ENCODE measurements around the gene TCERG1L.
"Not testable (repeated sequence)": the region's sequence is repeated elsewhere in the genome, so short reads cannot be mapped to it uniquely, and the experiment has no call there.

TCERG1L gene

GRCh38 chr10:131179361-131179760 lies 132.2 kb downstream of the TCERG1L start:
- DNase-seq (ENCODE audit: low read depth): no peak
- no peak for TF ChIP-seq CTCF (conservative IDR thresholded peaks at IDR 0.05; ENCODE audit: control insufficient read depth, insufficient read depth, low read depth, low read length)

GRCh38 chr10:131178521-131179331 lies 132.8 kb downstream of the TCERG1L start:
- no peak for DNase-seq (ENCODE audit: low read depth)
- no peak overlapping the region for H3K4me3 ChIP-seq (ENCODE audit: control insufficient read depth, low read depth, low read length)
- TF ChIP-seq CTCF (conservative IDR thresholded peaks at IDR 0.05; ENCODE audit: control insufficient read depth, insufficient read depth, low read depth, low read length): no peak

More at GRCh38 chr10:131179361-131179760, 132.2 kb downstream of the TCERG1L start:
- H3K4me3 ChIP-seq (ENCODE audit: control insufficient read depth, low read depth, low read length): no peak overlapping the region

- DNase-seq (ENCODE audit: low read depth): no peak
Measured at GRCh38 chr10:131177431-131178327, 133.8 kb downstream of the TCERG1L start.

GRCh38 chr10:131176907-131177306 lies 134.6 kb downstream of the TCERG1L start:
- no peak overlapping the region for H3K4me3 ChIP-seq (ENCODE audit: control insufficient read depth, low read depth, low read length)
- TF ChIP-seq CTCF (conservative IDR thresholded peaks at IDR 0.05; ENCODE audit: control insufficient read depth, insufficient read depth, low read depth, low read length): no peak
- DNase-seq (ENCODE audit: low read depth): no peak

More at GRCh38 chr10:131177431-131178327, 133.8 kb downstream of the TCERG1L start:
- no peak overlapping the region for H3K4me3 ChIP-seq (ENCODE audit: control insufficient read depth, low read depth, low read length)
- TF ChIP-seq CTCF (conservative IDR thresholded peaks at IDR 0.05; ENCODE audit: control insufficient read depth, insufficient read depth, low read depth, low read length): no peak

- not testable (repeated sequence) for DNase-seq (ENCODE audit: low read depth); H3K4me3 ChIP-seq (ENCODE audit: control insufficient read depth, low read depth, low read length)
Measured at GRCh38 chr10:131176324-131176723, 135.2 kb downstream of the TCERG1L start.

GRCh38 chr10:131175891-131176290 lies 135.6 kb downstream of the TCERG1L start:
- no peak for DNase-seq (ENCODE audit: low read depth)
- H3K4me3 ChIP-seq (ENCODE audit: control insufficient read depth, low read depth, low read length): no peak overlapping the region
- no peak for TF ChIP-seq CTCF (conservative IDR thresholded peaks at IDR 0.05; ENCODE audit: control insufficient read depth, insufficient read depth, low read depth, low read length)

All from fibroblast of mammary gland (primary cell).